ENCODE measurements around the gene VIM. TPM values are rescaled to one million over a fixed set of nuclear protein-coding genes. Genes with fewer than 3 reads are reported as not detected.

Gene VIM
- total RNA-seq, 1 donor from 2014 or later, result 6,230 TPM

DNA sequence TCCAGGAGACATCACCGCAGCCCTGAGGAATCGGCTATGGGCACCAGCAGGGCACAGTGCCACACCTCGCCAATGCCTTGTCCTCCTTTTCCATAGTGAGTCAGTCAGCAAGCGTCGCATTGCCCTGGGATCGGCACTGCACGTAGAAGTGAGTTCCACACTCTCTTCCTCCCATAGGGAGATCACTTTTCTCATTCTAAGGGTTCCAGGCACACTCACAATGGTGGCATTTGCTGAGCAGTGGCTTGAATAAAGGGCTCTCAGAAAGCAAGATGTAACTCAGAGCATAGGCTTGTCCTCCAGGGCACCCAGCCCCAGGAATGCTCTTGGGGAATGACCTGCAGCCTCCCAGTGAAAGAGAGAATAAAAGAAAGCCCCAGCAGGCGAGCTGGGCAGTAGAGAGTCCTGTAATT is 1.1 kb upstream of the VIM start:
- no peak for DNase-seq (ENCODE audit: low spot score in 2 of 2)
- H3K9me3 ChIP-seq, result no peaks in the 10 kb centered on the region
- H3K36me3 ChIP-seq, result peaks cover 15 to 26% of the 10 kb centered on the region in 2 donors
- H3K27ac ChIP-seq, result peak overlapping the region; percentile 97 to 99
- no peaks in the 10 kb centered on the region for H3K27me3 ChIP-seq
- peaks cover 0 to 11% of the 10 kb centered on the region in 2 donors for H3K4me1 ChIP-seq
- intact Hi-C loops (cut with DNase I), result loop anchor here (5.0 kb wide), 2 partner anchors 150 to 165 kb away; no protein-coding TSS in a partner anchor
- TF ChIP-seq, protein P1, sequence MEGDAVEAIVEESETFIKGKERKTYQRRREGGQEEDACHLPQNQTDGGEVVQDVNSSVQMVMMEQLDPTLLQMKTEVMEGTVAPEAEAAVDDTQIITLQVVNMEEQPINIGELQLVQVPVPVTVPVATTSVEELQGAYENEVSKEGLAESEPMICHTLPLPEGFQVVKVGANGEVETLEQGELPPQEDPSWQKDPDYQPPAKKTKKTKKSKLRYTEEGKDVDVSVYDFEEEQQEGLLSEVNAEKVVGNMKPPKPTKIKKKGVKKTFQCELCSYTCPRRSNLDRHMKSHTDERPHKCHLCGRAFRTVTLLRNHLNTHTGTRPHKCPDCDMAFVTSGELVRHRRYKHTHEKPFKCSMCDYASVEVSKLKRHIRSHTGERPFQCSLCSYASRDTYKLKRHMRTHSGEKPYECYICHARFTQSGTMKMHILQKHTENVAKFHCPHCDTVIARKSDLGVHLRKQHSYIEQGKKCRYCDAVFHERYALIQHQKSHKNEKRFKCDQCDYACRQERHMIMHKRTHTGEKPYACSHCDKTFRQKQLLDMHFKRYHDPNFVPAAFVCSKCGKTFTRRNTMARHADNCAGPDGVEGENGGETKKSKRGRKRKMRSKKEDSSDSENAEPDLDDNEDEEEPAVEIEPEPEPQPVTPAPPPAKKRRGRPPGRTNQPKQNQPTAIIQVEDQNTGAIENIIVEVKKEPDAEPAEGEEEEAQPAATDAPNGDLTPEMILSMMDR (IDR thresholded peaks at IDR 0.05), result no peak
- H3K4me3 ChIP-seq, result peak overlapping the region; percentile 87 to 93

DNA sequence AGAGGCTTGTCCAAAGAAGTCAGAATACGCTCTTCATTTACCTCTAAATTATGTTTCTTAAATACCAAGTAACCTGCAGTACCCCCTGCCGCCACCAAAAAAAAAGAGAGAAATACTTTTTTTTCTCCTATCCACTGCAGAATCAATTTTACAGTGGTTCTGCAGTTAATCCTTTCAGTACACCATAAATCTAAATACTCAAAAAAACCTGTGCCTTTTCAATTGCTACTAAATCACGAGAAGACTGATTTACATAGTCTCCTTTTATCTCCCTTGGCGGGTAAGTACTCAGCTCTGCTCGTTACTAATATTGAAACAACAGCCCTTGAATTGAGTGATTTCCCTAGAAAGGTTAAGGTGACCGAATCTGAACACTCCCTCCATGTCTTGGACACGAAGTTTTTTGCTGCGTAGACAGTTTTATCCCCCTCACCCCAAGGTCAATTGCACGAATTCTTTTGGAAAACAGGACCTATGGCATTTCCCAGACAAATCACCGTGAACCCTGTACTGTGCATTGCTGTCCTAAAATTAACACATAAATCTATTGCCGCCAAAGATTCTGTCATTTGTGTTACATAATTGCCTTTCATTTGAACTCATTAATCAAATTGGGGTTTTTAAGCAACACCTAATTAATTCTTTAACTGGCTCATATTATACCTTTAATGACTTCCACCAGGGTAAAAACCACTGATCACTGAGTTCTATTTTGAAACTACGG is 512 bp upstream of the VIM start:
- Histone ChIP-seq H3K36me3 (peaks cover 21 to 32% of the 10 kb centered on the region in 2 donors), H3K27ac (peak overlapping the region; percentile 97 to 99), H3K4me1 (peaks cover 0 to 16% of the 10 kb centered on the region in 2 donors), H3K4me3 (peak overlapping the region; percentile 87 to 93), H3K9me3 (no peaks in the 10 kb centered on the region), H3K27me3 (no peaks in the 10 kb centered on the region)
- intact Hi-C loops (cut with DNase I), result loop anchor here (1.0 to 5.0 kb wide), 5 partner anchors 13 to 225 kb away; partner anchors contain the start of gene TRDMT1
- TF ChIP-seq, protein P1 (IDR thresholded peaks at IDR 0.05), result peak; percentile 44 to 61 (median 44)
- DNase-seq (ENCODE audit: low spot score in 2 of 2), result no peak

DNA sequence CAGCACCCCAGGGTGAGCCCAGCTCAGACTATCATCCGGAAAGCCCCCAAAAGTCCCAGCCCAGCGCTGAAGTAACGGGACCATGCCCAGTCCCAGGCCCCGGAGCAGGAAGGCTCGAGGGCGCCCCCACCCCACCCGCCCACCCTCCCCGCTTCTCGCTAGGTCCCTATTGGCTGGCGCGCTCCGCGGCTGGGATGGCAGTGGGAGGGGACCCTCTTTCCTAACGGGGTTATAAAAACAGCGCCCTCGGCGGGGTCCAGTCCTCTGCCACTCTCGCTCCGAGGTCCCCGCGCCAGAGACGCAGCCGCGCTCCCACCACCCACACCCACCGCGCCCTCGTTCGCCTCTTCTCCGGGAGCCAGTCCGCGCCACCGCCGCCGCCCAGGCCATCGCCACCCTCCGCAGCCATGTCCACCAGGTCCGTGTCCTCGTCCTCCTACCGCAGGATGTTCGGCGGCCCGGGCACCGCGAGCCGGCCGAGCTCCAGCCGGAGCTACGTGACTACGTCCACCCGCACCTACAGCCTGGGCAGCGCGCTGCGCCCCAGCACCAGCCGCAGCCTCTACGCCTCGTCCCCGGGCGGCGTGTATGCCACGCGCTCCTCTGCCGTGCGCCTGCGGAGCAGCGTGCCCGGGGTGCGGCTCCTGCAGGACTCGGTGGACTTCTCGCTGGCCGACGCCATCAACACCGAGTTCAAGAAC is 1.1 kb downstream of the VIM start:
- H3K4me3 ChIP-seq, result peak overlapping the region; percentile 87 to 93
- H3K27ac ChIP-seq, result peak overlapping the region; percentile 97 to 99
- peaks cover 4 to 31% of the 10 kb centered on the region in 2 donors for H3K4me1 ChIP-seq
- no peaks in the 10 kb centered on the region for H3K27me3 ChIP-seq
- TF ChIP-seq, protein P1 (IDR thresholded peaks at IDR 0.05), result no peak
- peaks cover 34 to 49% of the 10 kb centered on the region in 2 donors for H3K36me3 ChIP-seq
- intact Hi-C loops (cut with DNase I), result loop anchor here (2.0 to 5.0 kb wide), 3 partner anchors 14 to 167 kb away; no protein-coding TSS in a partner anchor
- no peaks in the 10 kb centered on the region for H3K9me3 ChIP-seq
- DNase-seq (ENCODE audit: low spot score in 2 of 2), result peak; percentile 70 to 96

DNA sequence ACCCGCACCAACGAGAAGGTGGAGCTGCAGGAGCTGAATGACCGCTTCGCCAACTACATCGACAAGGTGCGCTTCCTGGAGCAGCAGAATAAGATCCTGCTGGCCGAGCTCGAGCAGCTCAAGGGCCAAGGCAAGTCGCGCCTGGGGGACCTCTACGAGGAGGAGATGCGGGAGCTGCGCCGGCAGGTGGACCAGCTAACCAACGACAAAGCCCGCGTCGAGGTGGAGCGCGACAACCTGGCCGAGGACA is 1.6 kb downstream of the VIM start:
- Histone ChIP-seq H3K27me3 (no peaks in the 10 kb centered on the region), H3K9me3 (no peaks in the 10 kb centered on the region), H3K36me3 (peaks cover 39 to 53% of the 10 kb centered on the region in 2 donors), H3K4me1 (peaks cover 8 to 36% of the 10 kb centered on the region in 2 donors), H3K4me3 (peak overlapping the region; percentile 87 to 93), H3K27ac (peak overlapping the region; percentile 97 to 99)
- TF ChIP-seq, protein P1 (IDR thresholded peaks at IDR 0.05), result no peak
- intact Hi-C loops (cut with DNase I), result loop anchor here (2.0 to 5.0 kb wide), 3 partner anchors 15 to 167 kb away; no protein-coding TSS in a partner anchor
- DNase-seq (ENCODE audit: low spot score in 2 of 2), result no peak

DNA sequence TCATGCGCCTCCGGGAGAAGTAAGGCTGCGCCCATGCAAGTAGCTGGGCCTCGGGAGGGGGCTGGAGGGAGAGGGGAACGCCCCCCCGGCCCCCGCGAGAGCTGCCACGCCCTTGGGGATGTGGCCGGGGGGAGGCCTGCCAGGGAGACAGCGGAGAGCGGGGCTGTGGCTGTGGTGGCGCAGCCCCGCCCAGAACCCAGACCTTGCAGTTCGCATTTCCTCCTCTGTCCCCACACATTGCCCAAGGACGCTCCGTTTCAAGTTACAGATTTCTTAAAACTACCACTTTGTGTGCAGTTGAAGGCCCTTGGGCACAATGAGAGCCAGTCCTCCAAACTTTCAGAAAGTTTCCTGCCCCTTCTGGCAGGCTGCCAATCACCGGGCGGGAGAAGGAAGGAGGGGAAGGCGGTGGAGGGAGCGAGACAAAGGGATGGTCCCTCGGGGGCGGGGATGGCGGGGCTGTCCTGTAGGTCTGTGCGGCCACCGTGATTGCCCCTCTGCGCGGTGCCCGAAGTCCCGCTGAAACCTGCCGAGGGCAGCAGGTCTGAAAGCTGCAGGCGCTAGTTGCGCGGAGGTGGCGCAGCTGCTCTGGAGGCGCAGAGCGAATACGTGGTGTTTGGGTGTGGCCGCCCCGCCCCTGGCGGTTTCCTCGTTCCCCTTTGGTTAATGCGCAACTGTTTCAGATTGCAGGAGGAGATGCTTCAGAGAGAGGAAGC is 2.1 kb downstream of the VIM start:
- peak; percentile 44 to 87 for DNase-seq (ENCODE audit: low spot score in 2 of 2)
- no peaks in the 10 kb centered on the region for H3K9me3 ChIP-seq
- H3K36me3 ChIP-seq, result peaks cover 44 to 58% of the 10 kb centered on the region in 2 donors
- intact Hi-C loops (cut with DNase I), result loop anchor here (2.0 to 5.0 kb wide), 3 partner anchors 15 to 168 kb away; no protein-coding TSS in a partner anchor
- peaks cover 11 to 39% of the 10 kb centered on the region in 2 donors for H3K4me1 ChIP-seq
- H3K4me3 ChIP-seq, result peak overlapping the region; percentile 87 to 93
- H3K27ac ChIP-seq, result peak overlapping the region; percentile 97 to 99
- TF ChIP-seq, protein P1 (IDR thresholded peaks at IDR 0.05), result no peak
- H3K27me3 ChIP-seq, result no peaks in the 10 kb centered on the region

Data from ascending aorta (tissue), 2 donors.